DOHH2 (cell line): ENCODE results near the gene ST14.

Experiments
- H3F3A ChIP-seq: fragments of 200-600 bp; sonication (generic), shearing (Covaris generic); 2 replicates; pipeline ENCODE4 v1.6.0; 2016; ENCODE audit warnings: antibody characterized with exemption, mild to moderate bottlenecking; ENCODE audit not compliant: control insufficient read depth, insufficient read depth
- H3K27ac ChIP-seq: fragments of 200-600 bp; sonication (generic); 2 replicates; pipeline ENCODE4 v1.5.1; 2014; ENCODE audit warnings: low read depth, mild to moderate bottlenecking, low read length, moderate library complexity
- H3K27me3 ChIP-seq: fragments of 200-600 bp; sonication (generic); 2 replicates; pipeline ENCODE4 v1.6.1; 2014; ENCODE audit warnings: mild to moderate bottlenecking, low read length, mixed read lengths; ENCODE audit not compliant: control insufficient read depth
- H3K36me3 ChIP-seq: fragments of 200-600 bp; sonication (generic); 2 replicates; pipeline ENCODE4 v1.6.1; 2014; ENCODE audit warnings: mild to moderate bottlenecking, low read length, moderate library complexity, mixed read lengths; ENCODE audit not compliant: control insufficient read depth
- H3K4me1 ChIP-seq: fragments of 200-600 bp; sonication (generic); 2 replicates; pipeline ENCODE4 v1.6.1; 2014; ENCODE audit warnings: mild to moderate bottlenecking, low read length, mixed read lengths; ENCODE audit not compliant: control insufficient read depth
- H3K4me2 ChIP-seq: fragments of 200-600 bp; sonication (generic); 2 replicates; pipeline ENCODE4 v1.6.0; 2014; ENCODE audit warnings: mild to moderate bottlenecking, low read length, moderate library complexity
- H3K4me3 ChIP-seq: fragments of 200-600 bp; sonication (generic); 2 replicates; pipeline ENCODE4 v1.5.1; 2014; ENCODE audit warnings: mild to moderate bottlenecking, low read length, mixed read lengths
- H3K79me2 ChIP-seq: fragments of 200-600 bp; sonication (generic); 2 replicates; pipeline ENCODE4 v1.6.1; 2014; ENCODE audit warnings: mild to moderate bottlenecking, low read length, mixed read lengths; ENCODE audit not compliant: control insufficient read depth
- H3K9me2 ChIP-seq: fragments of 200-600 bp; sonication (generic); replicated peaks from 2 replicates; pipeline ENCODE4 v1.6.1; 2014; ENCODE audit warnings: mild to moderate bottlenecking, low read length, mixed read lengths; ENCODE audit not compliant: control insufficient read depth
- H3K9me3 ChIP-seq: fragments of 200-600 bp; sonication (generic); 2 replicates; pipeline ENCODE4 v1.6.1; 2014; ENCODE audit warnings: antibody characterized with exemption, low read length, mixed read lengths; ENCODE audit not compliant: control insufficient read depth, insufficient read depth
- H4K20me1 ChIP-seq: fragments of 200-600 bp; sonication (generic); 2 replicates; pipeline ENCODE4 v1.6.0; 2014; ENCODE audit warnings: low read depth, mild to moderate bottlenecking, antibody characterized with exemption, low read length, moderate library complexity; ENCODE audit not compliant: control insufficient read depth, insufficient read depth
- EZH2phosphoT487 ChIP-seq: fragments of 200-600 bp; sonication (generic); IDR thresholded peaks from 2 replicates; pipeline ENCODE4 v1.6.1; 2017; ENCODE audit warnings: borderline replicate concordance, mild to moderate bottlenecking, antibody characterized with exemption, low read length, moderate library complexity, mixed read lengths
- TF ChIP-seq, protein P1 (sequence below): fragments of 200-600 bp; sonication (generic); IDR thresholded peaks from one replicate; pipeline ENCODE4 v1.5.1; 2014; ENCODE audit warnings: antibody characterized with exemption, mild to moderate bottlenecking, low read depth, low read length; ENCODE audit not compliant: poor library complexity, severe bottlenecking

The ST14 gene

DNA sequence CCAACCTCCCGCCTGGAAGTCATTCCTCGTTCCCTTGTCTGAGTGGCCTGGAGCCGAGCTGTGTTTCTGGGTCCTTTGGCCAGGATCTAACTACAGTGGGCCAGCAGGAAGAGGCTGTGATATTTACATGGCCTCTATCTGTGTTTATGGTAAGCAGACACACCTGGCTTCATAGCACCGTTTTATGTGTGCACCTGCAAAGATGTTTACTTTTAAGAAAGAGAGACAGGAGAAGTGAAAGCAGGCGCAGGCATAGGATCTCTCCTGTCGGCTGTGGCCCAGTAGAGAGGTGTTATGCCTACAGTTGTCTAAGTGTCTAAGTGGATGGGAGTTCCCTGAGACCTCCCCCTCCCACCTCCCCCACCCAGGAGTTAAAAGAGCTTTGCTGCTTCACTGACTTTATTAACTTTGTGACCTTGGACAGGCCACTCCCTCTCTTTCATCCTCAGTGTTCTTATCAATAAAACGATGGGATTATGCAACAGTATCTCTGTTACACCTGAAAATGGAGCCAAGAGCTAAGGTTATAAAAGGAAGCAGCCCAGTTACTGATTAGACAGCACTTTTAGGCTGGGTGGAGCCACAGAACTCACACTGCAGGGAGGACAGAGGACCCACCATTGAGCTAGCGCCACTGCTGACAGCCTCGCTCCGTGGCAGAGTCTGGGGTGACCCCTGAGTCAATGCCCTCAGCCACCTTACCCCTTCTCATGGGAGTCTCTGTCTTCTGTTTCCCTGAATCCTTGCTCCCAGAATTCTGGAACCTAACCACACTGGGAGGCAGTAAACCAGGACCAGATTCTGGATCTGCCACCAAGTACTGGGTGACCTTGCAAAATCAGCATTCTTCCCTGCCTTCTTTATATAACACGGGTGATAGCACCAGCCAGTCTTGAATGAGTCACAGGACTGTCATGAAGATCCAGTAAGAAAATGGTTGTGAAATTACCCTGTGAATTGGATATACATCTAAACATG is 22.0 kb downstream of the ST14 start:
- Histone ChIP-seq H3K9me3 (no peaks in the 10 kb centered on the region), H3K79me2 (peaks cover 97% of the 10 kb centered on the region), H3K27me3 (no peaks in the 10 kb centered on the region), H4K20me1 (no peaks in the 10 kb centered on the region), H3K4me2 (peak overlapping the region; percentile 98), H3K4me1 (peaks cover 96% of the 10 kb centered on the region), H3F3A (peaks cover 41% of the 10 kb centered on the region), H3K4me3 (peak overlapping the region; percentile 70), H3K27ac (peak overlapping the region; percentile 97), H3K36me3 (peaks cover 62% of the 10 kb centered on the region), H3K9me2 (no peaks in the 10 kb centered on the region)
- TF ChIP-seq, protein P1, sequence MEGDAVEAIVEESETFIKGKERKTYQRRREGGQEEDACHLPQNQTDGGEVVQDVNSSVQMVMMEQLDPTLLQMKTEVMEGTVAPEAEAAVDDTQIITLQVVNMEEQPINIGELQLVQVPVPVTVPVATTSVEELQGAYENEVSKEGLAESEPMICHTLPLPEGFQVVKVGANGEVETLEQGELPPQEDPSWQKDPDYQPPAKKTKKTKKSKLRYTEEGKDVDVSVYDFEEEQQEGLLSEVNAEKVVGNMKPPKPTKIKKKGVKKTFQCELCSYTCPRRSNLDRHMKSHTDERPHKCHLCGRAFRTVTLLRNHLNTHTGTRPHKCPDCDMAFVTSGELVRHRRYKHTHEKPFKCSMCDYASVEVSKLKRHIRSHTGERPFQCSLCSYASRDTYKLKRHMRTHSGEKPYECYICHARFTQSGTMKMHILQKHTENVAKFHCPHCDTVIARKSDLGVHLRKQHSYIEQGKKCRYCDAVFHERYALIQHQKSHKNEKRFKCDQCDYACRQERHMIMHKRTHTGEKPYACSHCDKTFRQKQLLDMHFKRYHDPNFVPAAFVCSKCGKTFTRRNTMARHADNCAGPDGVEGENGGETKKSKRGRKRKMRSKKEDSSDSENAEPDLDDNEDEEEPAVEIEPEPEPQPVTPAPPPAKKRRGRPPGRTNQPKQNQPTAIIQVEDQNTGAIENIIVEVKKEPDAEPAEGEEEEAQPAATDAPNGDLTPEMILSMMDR: no peak
- TF ChIP-seq EZH2phosphoT487: no peak

DNA sequence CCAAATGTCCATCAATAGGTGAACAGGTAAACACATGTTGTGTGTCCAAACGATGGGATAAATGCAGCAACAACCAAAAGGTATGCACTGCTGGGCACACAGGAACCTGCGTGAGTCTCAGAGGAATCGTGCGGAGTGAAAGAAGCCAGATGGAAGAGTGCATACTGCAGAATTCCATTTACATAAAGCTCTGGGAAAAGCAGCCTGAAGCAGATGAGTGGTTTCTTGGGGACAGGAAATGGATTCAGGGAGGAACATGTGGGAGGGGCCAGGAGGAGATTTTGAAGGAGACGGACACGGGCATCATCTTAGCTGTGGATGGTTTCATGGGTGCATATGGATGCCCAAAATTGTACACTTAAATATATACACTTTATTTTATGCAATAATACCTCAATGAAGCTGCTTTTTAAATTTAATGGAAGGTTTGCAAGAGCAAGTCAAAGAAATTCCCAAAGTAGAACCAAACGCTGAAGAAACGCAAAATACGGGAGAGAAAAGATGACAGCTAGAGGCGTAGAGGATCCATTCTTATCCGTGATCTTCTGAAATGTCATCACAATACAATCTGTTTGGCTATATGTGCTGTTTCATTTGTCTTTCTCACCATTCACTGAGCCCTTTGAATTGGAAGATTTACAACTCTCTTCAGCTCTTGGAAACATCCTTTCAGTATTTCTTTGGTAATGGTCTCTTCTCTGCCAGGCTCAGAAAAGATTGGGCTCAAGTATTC is 24.5 kb downstream of the ST14 start:
- H3K9me3 ChIP-seq: no peaks in the 10 kb centered on the region
- no peaks in the 10 kb centered on the region for H3K9me2 ChIP-seq
- H4K20me1 ChIP-seq: peaks cover 7% of the 10 kb centered on the region; the same call in 1 of the 2 replicates
- TF ChIP-seq, protein P1: no peak
- no peak for TF ChIP-seq EZH2phosphoT487
- peaks cover 70% of the 10 kb centered on the region for H3K36me3 ChIP-seq
- no peak overlapping the region for H3K4me2 ChIP-seq
- H3K4me1 ChIP-seq: peaks cover 81% of the 10 kb centered on the region
- H3K79me2 ChIP-seq: peaks cover 97% of the 10 kb centered on the region
- 0 out of 2 replicates have a peak overlapping the region, but pooled peaks have one; percentile 5 for H3K27ac ChIP-seq
- H3F3A ChIP-seq: peaks cover 29% of the 10 kb centered on the region
- H3K27me3 ChIP-seq: no peaks in the 10 kb centered on the region
- H3K4me3 ChIP-seq: no peak overlapping the region

DNA sequence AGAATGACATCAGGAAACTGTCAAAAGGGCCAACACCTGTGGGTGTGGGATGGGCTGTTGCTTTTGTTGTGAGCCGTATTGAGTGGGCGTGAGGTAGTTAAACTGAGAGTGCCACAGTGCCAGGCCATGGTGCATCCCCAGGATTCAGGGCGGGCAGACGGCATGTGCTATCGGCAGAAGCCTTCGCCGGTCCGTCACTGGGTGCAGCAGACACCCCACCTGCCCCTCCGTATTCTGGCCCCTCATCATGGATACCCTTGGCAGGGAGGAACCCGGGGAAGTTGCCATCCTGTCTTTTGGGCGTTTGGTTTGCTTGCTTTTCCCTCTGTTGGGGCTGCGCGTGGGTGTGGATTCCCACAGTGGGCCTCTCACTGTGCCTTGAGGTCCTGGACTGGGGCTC is 27.5 kb downstream of the ST14 start:
- Histone ChIP-seq H3K9me3 (no peaks in the 10 kb centered on the region), H3K27me3 (no peaks in the 10 kb centered on the region), H3K9me2 (no peaks in the 10 kb centered on the region), H3K4me3 (no peak overlapping the region), H3F3A (peaks cover 1% of the 10 kb centered on the region), H3K4me2 (no peak overlapping the region), H3K79me2 (peaks cover 80% of the 10 kb centered on the region), H4K20me1 (peaks cover 7% of the 10 kb centered on the region; the same call in 1 of the 2 replicates), H3K36me3 (peaks cover 79% of the 10 kb centered on the region), H3K4me1 (peaks cover 50% of the 10 kb centered on the region), H3K27ac (no peak overlapping the region)
- no peak for TF ChIP-seq EZH2phosphoT487
- TF ChIP-seq, protein P1: no peak
